Measurements from ENCODE around the gene GPR150.

DNA sequence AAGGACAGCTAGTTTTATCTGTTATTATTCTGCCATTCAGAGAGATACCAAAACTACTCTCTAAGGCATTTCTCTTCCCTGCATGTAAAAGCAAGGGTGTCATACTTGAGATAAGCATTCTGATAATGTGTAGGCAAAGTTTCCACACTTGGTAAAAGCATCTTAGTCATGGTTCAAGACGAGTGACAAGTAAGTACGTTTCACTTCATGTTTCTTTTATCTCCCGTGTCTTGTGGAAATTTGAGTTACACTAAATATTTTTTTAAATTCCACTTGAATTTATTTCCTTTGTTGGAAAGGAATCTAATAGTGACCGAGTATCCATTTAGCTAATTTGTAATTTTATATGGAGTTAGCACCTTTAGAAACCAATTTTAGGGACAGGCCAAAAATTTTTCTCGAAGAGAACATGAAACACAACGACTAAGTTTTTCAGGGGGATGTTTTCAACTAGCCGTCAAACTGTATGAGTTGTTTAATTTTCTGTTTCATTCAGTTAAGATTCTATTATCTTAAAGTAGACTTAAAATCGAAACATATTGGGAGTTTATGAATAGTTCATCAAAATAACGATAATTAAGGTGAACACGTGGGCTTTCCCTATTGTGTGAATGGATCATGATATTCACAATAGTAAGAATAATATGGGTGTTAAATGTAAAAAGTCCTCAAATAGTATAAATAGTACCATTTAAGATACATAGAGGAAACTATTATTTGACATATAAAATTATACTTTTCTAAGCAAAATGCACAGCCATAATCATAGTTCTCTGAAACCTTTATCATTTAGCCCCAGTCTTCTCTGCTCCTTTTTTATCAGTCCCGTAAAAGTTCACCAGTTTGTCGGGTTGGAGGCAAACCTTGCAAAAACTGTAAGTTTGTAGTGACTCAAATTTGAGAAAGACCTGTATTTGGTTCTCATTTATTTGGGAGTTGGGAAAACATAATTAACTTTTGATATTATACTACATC is 28.3 kb downstream of the GPR150 start:
- TF ChIP-seq, protein P1, sequence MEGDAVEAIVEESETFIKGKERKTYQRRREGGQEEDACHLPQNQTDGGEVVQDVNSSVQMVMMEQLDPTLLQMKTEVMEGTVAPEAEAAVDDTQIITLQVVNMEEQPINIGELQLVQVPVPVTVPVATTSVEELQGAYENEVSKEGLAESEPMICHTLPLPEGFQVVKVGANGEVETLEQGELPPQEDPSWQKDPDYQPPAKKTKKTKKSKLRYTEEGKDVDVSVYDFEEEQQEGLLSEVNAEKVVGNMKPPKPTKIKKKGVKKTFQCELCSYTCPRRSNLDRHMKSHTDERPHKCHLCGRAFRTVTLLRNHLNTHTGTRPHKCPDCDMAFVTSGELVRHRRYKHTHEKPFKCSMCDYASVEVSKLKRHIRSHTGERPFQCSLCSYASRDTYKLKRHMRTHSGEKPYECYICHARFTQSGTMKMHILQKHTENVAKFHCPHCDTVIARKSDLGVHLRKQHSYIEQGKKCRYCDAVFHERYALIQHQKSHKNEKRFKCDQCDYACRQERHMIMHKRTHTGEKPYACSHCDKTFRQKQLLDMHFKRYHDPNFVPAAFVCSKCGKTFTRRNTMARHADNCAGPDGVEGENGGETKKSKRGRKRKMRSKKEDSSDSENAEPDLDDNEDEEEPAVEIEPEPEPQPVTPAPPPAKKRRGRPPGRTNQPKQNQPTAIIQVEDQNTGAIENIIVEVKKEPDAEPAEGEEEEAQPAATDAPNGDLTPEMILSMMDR (IDR thresholded peaks at IDR 0.05) = no peak
- no peak for TF ChIP-seq POLR2A (IDR thresholded peaks at IDR 0.05)

All from adrenal gland (tissue), 5 donors.